Heart left ventricle (tissue), 13 donors: ENCODE measurements around the gene RPL39L.

ENCODE experiments used
- CTCF ChIP-seq, 12 donors: fragments of 200-600 bp; sonication (generic) in 4 of 12; IDR thresholded peaks; one replicate each; pipeline versions ENCODE4 v1.5.0 to v1.8.0; 2018 to 2022; ENCODE audit warnings: antibody characterized with exemption in 12 of 12, mild to moderate bottlenecking in 5 of 12
- POLR2A ChIP-seq, 2 donors: fragments of 450-650 bp; IDR thresholded peaks; one replicate each; pipeline ENCODE4 v1.6.1; 2017; ENCODE audit warnings: antibody characterized with exemption in 2 of 2, mild to moderate bottlenecking in 2 of 2, moderate library complexity in 2 of 2
- donor health status: ischemic (EF 13 %, LVEDD 7.1; RV severe dilation, severe dysfunction).
- donor health status: DM: no; HTN: yes; CAD: no.
- donor health status: DM: no; HTN: no; CAD: no.
- donor health status: ischemic (EF 25% LVEDD 6.9; RV normal size, moderate dysfunction).
- donor health status: ischemic (EF 25% LVEDD 5.7; RV mildly dilated, moderate dysfunction).
- donor health status: ischemic (EF 35%, LVEDD 5.7; RV mildly dilated, moderate dysfunction).
- donor health status: nonischemic (EF 11% LVEDD 7.7; RV severe dilation, severe dysfunction).
- donor health status: DM: yes; HTN: yes; CAD: no.
- donor health status: PGD.
- donor health status: ischemic (EF 29% LVEDD 5.4; RV normal size, mild dysfunction).
- donor health status: nonischemic (EF 23%, LVEDD 6.1; RV moderate dilation, normal function).

DNA sequence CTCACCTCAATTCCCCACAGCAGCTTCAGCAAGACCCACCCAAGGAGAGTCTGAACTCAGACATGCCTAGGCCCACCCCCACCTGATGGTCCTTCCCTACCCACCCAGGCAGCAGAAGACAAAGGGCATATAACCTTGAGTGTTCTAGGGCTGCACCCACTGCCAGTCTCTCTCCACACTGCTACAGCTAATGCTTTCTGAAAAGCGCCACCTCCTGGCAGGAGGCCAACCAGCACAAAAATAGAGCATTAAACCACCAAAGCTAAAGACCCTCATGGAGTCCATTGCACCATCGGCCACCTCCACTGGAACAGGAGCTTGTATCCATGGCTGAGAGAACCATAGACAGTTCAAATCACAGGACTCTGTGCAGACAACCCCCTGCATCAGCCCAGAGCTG, 11.3 kb upstream of the RPL39L start:
- TF ChIP-seq CTCF (IDR thresholded peaks at IDR 0.05), result peak in 1 of 12 donors; percentile 7
- no peak for TF ChIP-seq POLR2A (IDR thresholded peaks at IDR 0.05)
